ENCODE data around the gene RPL29.

The RPL29 gene

DNA sequence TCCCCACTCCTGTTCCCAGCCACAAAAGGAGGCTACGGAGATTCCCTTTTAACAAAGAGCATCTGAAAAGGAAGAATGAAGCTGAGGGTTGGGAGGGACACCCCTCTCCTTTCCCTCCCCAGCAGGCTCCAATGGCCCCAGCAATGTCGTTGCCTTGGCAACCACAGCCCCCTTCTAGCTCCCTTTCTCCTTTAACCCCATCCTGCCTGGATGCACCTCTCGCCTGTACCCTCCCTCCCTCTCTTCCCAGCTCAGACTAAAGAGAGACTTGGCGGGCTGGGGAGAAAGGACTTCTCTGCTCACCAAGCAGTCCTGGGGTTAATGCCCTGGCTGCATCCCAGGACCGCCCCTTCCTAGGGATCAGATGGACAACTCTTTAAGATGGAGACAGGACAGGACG is 7.1 kb upstream of the RPL29 start:
- no peaks in the 10 kb centered on the region for H3K36me3 ChIP-seq (ENCODE audit: low read length)
- no peaks in the 10 kb centered on the region for H3F3A ChIP-seq (ENCODE audit: insufficient read depth)
- no peaks in the 10 kb centered on the region for H3K27me3 ChIP-seq (ENCODE audit: low read length)
- no peaks in the 10 kb centered on the region for H4K20me1 ChIP-seq (ENCODE audit: low read depth, low read length)
- H3K79me2 ChIP-seq (ENCODE audit: insufficient read depth, low read length) = no peaks in the 10 kb centered on the region
- no peaks in the 10 kb centered on the region for H3K9me3 ChIP-seq (ENCODE audit: insufficient read depth, low read length)
- no peak for TF ChIP-seq EZH2phosphoT487 (conservative IDR thresholded peaks at IDR 0.05; ENCODE audit: low read length)
- TF ChIP-seq, protein P1, sequence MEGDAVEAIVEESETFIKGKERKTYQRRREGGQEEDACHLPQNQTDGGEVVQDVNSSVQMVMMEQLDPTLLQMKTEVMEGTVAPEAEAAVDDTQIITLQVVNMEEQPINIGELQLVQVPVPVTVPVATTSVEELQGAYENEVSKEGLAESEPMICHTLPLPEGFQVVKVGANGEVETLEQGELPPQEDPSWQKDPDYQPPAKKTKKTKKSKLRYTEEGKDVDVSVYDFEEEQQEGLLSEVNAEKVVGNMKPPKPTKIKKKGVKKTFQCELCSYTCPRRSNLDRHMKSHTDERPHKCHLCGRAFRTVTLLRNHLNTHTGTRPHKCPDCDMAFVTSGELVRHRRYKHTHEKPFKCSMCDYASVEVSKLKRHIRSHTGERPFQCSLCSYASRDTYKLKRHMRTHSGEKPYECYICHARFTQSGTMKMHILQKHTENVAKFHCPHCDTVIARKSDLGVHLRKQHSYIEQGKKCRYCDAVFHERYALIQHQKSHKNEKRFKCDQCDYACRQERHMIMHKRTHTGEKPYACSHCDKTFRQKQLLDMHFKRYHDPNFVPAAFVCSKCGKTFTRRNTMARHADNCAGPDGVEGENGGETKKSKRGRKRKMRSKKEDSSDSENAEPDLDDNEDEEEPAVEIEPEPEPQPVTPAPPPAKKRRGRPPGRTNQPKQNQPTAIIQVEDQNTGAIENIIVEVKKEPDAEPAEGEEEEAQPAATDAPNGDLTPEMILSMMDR (IDR thresholded peaks at IDR 0.05; ENCODE audit: insufficient read depth, low read length, poor library complexity, severe bottlenecking) = no peak
- no peak overlapping the region for H2AFZ ChIP-seq (ENCODE audit: low read depth, low read length, severe bottlenecking)
- no peak overlapping the region for H3K9ac ChIP-seq (ENCODE audit: low read length)
- H3K9me2 ChIP-seq (replicated peaks; ENCODE audit: insufficient read depth, low read length) = no peaks in the 10 kb centered on the region
- H3K4me2 ChIP-seq (ENCODE audit: low read depth, low read length, poor library complexity, severe bottlenecking) = no peak overlapping the region
- H3K4me3 ChIP-seq (ENCODE audit: insufficient read depth, low read length, poor library complexity, severe bottlenecking) = no peak overlapping the region
- H3K27ac ChIP-seq (ENCODE audit: low read depth, low read length) = no peak overlapping the region

GRCh38 chr3:52001443-52001974 is 5.8 kb upstream of the RPL29 start:
- Histone ChIP-seq H3K27ac (ENCODE audit: low read depth, low read length) (no peak overlapping the region), H3K4me2 (ENCODE audit: low read depth, low read length, poor library complexity, severe bottlenecking) (no peak overlapping the region), H3K9me3 (ENCODE audit: insufficient read depth, low read length) (no peaks in the 10 kb centered on the region), H3K9ac (ENCODE audit: low read length) (no peak overlapping the region), H4K20me1 (ENCODE audit: low read depth, low read length) (no peaks in the 10 kb centered on the region), H3K4me3 (ENCODE audit: insufficient read depth, low read length, poor library complexity, severe bottlenecking) (no peak overlapping the region), H3K27me3 (ENCODE audit: low read length) (no peaks in the 10 kb centered on the region), H3F3A (ENCODE audit: insufficient read depth) (no peaks in the 10 kb centered on the region), H2AFZ (ENCODE audit: low read depth, low read length, severe bottlenecking) (no peak overlapping the region), H3K36me3 (ENCODE audit: low read length) (no peaks in the 10 kb centered on the region), H3K9me2 (replicated peaks; ENCODE audit: insufficient read depth, low read length) (no peaks in the 10 kb centered on the region), H3K79me2 (ENCODE audit: insufficient read depth, low read length) (no peaks in the 10 kb centered on the region)
- no peak for TF ChIP-seq EZH2phosphoT487 (conservative IDR thresholded peaks at IDR 0.05; ENCODE audit: low read length)
- TF ChIP-seq, protein P1 (IDR thresholded peaks at IDR 0.05; ENCODE audit: insufficient read depth, low read length, poor library complexity, severe bottlenecking) = peak; percentile 90

- Histone ChIP-seq H3K4me3 (ENCODE audit: insufficient read depth, low read length, poor library complexity, severe bottlenecking) (no peak overlapping the region), H3K36me3 (ENCODE audit: low read length) (peaks cover 4% of the 10 kb centered on the region), H3K9me3 (ENCODE audit: insufficient read depth, low read length) (no peaks in the 10 kb centered on the region), H2AFZ (ENCODE audit: low read depth, low read length, severe bottlenecking) (no peak overlapping the region), H3K79me2 (ENCODE audit: insufficient read depth, low read length) (peaks cover 9% of the 10 kb centered on the region), H3F3A (ENCODE audit: insufficient read depth) (peaks cover 7% of the 10 kb centered on the region), H3K4me2 (ENCODE audit: low read depth, low read length, poor library complexity, severe bottlenecking) (no peak overlapping the region), H4K20me1 (ENCODE audit: low read depth, low read length) (no peaks in the 10 kb centered on the region), H3K9me2 (replicated peaks; ENCODE audit: insufficient read depth, low read length) (no peaks in the 10 kb centered on the region), H3K9ac (ENCODE audit: low read length) (no peak overlapping the region), H3K27ac (ENCODE audit: low read depth, low read length) (no peak overlapping the region), H3K27me3 (ENCODE audit: low read length) (no peaks in the 10 kb centered on the region)
- TF ChIP-seq EZH2phosphoT487 (conservative IDR thresholded peaks at IDR 0.05; ENCODE audit: low read length) = no peak
- TF ChIP-seq, protein P1 (IDR thresholded peaks at IDR 0.05; ENCODE audit: insufficient read depth, low read length, poor library complexity, severe bottlenecking) = no peak
Observed at GRCh38 chr3:51999846-52000245, 4.2 kb upstream of the RPL29 start.

Measured in SU-DHL-6 (cell line).